Activated T-helper 1 cell treated with anti-CD3 and anti-CD28 coated beads, Interleukin-2, amount 50 U/mL, for 16 hours (primary cell): ENCODE measurements around the gene KSR1.

Experiments
- DNase-seq, 2 donors: peaks; one replicate each; pipeline ENCODE4 v3.0.0-alpha.2; 2020; ENCODE audit warnings: low read depth in 1 of 2, low spot score in 1 of 2

Gene KSR1

DNA sequence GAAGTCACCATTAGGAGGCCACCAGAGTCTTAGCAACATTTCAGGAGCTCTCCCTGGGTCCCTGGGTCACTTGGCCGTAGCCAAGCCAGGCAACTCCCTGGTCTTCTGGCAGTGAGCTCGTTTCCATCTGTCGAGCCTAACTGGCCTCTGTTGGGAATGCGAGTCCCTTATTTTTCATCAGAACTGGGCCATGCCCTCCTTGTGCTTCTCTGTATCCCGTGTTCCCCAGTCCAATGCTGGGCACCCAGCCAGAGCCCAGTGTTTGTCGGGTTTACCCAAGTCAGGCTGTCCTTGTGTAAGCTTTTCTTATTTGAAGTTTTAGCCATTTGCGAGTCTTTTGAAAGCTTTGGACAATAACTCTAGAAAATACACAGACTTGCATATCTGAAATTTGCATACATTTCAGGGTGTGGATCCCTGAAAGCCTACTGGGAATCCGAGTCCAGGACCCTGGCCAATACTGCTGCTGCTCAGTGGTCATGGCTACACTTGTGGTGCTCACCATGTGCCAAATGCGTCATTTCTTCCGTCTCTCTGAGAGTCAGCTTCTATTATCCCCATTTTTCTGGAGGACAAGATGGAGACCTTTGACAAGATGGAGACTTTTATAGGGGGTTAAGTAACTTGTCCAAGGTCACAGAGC is 93.1 kb downstream of the KSR1 start:
- no peak for DNase-seq

DNA sequence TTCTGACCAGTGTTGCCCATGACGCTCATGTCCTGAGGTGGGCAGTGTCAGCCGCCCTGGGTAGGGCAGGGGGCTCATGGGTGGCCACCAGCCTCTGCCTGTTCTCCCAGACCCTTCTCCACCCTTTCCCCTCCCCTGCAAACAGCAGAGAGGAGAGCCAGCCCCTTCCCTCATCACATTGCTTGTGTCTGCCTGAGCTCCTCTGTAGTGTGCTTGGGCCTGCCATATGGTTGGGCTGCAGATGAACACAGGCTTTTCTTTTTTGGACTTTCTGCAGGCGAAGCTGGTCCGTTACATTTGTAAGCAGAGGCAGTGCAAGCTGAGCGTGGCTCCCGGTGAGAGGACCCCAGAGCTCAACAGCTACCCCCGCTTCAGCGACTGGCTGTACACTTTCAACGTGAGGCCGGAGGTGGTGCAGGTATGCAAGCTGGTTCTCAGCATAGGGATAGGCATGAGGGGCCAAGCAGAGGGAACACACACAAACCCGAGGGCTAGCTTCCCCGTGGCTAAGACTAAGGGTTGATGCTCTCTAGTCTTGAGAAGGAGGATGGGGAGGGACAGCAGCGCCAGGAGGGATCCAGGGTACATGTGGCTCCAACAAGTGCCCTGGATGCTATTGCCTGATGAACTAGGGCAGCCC is 94.2 kb downstream of the KSR1 start:
- no peak for DNase-seq

DNA sequence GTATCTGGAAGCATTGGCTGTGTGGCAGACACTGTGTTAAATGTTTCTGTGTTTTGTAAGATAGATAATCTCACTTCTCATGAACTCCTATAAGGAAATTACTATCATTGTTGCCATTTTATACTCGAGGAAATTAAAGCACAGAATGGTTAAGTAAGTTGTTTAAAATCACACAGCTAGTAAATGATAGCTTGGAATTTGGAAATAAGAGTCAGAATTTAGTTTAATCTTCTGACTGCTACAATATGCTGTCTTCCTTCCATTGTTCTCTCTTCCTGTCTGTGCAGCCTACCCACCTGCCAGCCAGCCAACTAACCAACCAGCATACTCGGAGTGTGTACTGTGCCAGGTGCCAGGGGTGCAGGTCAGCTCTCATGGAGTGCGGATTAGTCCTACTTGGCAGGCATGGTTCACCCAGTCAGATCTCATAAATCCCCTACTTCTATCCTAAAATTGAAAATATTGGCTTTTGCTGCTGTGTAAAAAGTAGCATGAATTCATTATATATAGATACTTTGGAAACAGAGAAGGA is 94.8 kb downstream of the KSR1 start:
- no peak for DNase-seq

DNA sequence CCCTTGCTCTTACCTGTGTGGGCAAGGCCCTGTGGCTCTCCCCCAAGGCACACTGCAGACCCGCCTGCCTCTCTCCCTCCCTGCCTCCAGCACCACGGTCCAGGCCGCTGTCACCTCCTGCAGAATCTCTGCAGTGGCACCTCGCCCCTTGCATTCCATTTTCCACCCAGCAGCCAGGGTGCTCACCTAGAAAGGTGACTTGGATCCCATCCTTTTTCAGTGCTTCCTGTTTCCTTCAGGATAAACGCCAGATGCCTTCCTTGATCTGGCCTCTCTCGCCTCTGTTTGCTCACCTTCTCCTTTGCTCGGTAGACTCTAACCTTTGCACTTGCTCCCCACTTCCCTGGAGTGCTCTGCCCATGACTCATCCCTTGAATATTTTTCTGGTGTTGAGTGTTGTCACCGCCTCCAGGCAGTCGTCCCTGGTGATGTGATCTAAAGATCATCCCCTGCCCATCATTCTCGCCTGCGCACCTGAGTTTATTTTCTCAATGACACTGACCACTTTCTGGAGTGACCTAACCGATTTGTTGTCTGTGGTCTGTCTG is 95.5 kb downstream of the KSR1 start:
- DNase-seq: no peak

DNA sequence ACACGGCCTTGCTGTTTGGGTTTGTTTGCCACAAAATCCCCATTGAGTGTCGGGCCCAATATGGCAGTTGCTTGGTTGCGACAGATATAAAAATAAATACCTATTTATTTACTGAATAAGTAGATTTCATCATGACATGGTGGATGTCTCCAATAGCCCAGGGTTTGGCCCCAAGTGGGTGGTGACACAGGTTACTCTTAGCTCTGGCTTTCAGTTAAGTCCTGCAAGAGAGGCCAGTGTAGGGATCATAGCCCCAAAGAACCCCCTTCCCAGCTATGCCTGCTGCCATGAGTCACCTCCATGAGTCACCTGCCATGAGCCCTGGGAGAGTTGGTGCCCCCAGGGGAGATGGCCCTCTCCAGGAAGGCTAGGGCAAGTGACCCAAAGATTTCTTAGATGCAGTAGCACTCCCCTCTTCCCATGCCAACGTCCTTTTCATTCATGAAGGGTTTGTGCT is 96.1 kb downstream of the KSR1 start:
- no peak for DNase-seq

DNA sequence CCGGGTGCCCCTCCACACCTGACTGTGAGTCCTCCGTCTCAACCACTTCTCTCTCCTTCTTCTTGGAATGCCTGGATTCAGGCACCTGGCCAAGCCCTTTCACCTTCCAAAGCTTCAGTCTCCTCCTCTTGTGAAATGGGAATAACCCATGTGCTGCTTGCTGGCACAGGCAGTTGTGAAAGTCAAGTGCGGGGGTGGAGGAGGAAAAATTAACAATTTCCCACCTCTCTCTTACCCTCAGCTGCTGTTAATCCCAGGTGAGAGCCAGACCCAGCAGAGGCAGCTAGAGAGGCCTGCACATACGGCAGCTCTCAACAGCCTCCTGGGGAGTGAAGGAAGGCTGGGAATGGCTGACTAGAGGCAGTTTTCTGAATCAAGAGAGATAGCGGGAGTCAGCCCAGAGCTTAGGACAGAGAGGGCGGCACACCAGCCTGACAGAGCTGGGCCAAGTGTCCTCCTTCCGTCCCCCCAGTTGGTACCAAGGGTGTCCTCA is 96.8 kb downstream of the KSR1 start:
- no peak for DNase-seq

DNA sequence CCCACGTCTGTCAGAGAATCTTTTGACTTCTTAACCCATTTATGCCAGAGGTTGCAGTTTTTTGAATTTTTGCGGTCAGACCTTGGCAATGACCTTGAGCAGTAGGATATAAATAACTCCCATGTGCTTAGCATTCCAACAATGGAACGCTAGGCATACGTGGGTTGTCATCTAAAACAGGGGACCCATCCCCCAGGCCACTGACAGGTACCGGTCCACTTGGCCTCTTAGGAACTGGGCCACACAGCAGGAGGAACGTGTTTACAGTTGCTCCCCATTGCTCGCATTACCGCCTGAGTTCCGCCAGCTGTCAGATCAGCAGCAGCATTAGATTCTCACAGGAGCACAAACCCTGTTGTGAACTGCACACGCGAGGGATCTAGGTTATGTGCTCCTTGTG is 97.9 kb downstream of the KSR1 start:
- DNase-seq: no peak

DNA sequence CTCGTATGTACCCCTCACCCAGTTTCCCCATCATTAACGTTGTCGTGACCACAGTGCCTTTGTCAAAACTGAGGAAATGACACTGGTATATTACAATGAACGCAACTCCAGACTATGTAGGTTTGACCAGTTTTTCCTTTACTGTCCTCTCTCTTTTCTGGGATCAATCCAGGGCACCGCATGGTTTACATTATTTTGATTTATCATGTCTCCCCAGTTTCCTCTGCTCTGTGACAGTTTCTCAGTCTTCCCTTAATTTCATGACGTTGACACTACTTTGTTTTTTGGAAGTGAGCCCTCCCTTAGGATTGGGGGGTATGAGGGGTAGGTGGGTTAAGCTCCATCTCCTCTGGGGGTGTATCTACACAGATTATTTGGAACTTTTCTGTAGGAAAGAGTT is 98.7 kb downstream of the KSR1 start:
- DNase-seq: no peak

DNA sequence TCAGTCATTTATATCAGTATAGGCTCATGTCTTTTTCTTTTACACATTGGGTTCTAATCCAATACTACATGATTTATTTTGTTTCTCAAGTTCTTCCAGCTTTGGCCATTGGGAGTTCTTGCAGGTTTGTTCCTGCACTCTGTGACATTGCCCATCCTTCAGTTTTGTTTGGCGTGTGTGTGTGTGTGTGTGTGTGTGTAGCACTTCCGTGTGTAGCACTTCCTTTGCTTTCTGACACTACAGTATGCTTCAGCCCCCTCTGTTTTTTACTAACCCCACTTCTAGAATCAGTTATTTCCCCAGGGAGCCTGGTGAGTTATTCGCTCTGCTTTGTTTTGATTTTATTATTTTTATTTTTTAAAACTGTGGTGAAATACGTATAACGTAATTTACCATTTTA is 99.1 kb downstream of the KSR1 start:
- no peak for DNase-seq

DNA sequence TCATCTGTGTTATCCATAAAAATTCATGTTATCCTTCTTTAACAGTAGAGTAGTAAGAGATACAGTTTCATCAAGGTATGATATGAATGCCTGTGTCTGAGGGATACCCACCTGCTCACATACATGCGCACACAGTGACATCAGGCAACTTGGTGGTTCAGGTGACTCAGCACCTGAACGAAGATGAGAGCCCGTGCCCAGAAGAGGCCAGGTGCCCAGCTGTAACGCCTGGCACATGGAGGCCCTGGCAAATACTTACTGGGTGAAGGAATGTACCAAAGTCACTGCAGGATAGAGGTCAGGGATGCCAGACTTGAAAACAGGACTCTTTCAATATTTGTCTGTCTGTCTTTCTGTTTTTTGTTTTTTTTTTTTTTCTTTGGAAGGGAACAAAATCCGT is 102.1 kb downstream of the KSR1 start:
- DNase-seq: no peak

DNA sequence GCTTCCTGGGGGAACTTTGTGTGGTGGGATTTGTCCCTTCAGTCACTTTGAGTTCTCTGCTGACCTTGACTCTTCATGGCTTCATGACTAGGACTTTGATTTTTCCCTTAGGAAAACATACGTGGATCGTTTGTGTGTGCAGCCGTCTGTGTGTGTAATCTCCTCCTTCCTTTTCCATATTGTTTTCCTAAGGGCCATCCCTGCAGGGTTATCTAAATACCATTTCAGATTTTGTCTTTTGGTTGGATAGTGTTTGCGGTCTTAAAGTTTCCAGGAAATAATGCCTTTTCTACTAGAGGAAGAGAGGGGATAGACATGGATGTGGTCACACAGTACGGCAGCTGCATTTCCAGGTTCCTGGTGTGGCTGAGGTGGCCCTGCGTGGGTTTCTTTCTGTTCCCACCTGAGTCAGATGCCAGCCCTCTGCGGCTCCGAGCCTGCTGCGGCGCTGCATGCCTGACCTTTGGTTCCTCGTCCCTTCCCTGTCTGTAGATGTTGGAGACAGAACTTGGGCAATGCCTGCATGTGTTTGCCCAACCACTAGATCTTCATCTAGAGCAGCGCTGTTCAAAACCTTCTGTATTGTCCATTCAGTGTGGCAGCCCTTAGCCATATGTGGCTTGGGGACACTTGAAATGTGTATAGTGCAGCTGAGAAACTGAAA is 102.7 kb downstream of the KSR1 start:
- no peak for DNase-seq

DNA sequence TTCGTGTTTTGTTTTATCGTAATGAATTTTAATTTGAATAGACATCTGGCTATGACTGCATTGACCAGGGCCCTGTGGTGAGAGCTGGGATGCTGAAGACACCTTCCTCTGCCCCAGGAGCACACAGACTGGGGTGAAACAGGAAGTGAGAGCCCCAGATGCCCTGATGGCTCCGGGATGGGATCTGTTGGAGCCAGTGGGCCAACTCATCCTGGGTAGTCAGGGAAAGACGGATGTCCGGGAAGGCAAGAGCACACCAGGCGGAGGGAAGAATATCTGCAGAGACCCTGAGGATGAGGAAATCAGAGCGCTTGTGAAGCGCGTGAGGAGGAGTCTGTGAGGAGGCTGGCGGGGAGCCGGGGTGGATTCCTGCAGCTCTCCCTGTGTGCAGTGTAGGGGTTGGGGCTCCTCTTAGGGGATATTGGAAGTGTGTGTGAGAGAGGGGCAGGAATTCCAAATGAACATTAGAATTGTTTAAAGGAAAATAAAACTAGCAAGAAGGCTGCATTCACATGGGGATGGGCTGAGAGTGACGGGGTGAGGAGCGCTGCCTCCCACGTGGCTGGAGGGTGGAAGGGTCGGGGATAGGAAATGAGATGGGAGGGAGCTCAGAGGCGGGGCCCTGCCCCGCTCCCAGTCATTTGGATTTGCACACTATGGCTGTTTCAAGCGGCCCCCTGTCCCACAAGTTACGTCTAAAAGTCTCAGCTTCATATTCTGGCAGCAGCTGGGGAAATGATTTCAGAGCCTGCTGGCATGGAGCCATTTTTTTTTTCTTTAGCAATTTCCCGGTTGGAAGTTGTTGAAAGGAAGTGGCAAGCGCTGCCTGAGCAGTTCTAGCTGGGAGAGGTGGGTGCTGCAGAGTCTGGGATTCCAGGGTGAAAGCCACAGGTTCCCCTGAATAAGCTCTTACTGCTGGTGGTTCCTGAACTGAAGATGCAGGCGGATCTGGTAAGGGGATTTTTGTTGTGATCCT is 103.5 kb downstream of the KSR1 start:
- DNase-seq: no peak

DNA sequence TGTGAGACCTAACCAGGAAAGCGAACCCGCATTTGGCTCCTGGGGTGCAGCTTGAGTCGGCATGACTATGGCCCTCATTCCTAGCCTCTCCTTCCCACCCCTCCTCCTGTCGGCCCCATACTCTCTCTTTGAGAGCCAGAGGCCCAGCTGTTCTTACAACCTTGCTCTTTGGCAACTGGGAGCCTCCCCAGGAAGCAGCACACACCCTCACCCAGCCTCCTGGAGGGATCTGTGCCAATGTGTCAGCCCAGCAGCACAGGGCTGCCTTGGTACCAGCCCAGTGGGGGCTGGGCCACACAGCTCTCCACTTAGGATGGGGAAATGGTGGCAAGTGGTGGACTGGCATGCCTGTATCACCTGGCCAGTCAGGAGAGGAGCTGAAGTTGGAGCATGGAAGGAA is 104.4 kb downstream of the KSR1 start:
- no peak for DNase-seq

DNA sequence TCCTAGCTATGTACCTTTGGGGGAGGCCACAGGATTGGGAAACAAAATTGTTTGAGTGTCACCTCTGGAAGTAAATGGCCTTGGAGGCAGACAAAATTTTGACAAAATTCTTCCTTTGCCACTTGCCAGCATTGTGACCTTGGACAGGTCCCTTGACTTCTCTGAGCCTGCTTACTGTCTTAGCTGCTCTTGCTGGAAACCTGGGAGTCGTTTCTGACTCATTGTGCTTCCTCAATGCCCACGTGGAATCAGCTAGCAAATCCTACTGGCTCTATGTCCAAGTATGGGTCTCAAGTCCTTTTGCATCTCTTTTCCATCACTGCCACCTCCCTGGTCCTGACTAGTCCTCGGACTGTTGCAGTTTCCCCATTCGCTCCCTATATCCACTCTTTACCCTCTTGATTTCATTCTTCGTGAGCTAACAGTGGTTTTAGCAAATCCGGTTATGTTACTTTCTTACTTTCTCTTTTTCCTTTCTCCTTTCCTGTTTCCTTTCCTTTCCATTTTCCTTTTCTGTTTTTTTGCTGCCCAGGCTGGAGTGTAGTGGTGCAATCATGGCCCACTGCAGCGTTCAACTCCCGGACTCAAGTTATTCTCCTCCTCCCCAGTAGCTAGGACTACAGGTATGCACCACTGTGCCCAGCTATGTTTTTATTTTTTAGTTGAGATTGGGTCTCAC is 106.7 kb downstream of the KSR1 start:
- DNase-seq: no peak

DNA sequence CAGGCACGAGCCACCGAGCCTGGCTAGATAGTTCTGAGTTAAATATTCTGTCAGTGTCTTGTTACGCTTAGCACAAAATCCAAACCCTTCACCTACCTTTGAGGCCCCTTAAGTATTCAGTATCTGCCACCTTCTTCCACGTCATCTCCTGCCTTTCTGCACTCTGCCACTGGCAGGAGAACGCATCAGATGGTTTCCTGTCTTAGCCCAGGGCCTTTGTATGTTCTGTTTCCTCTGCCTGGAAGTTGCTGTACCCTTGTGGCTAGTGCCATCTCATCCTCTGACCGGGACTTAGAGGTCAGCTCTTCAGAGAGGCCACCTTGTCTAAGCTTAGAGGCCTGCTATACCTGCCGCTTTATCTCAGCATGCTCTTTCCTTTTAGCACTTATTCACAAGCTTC is 107.3 kb downstream of the KSR1 start:
- DNase-seq: no peak

DNA sequence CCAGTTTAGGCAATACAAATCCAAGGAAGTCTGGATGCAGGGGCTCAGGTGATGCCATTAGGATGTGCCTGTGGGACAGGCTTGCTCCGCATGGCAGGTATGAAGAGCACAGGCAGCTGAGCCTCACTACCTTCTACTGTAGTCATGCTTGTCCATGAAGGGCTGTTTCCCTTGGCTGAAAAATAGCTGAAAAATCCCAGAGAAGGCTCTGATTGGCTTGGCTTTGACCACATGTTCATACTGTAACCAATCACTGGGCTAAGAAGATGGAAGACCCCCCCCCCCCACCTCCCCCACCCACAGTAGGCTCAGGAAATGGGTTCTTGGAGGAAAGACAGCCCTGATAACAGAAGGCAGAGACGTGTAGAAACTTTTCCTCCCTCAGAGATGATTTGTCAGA is 108.2 kb downstream of the KSR1 start:
- DNase-seq: no peak

DNA sequence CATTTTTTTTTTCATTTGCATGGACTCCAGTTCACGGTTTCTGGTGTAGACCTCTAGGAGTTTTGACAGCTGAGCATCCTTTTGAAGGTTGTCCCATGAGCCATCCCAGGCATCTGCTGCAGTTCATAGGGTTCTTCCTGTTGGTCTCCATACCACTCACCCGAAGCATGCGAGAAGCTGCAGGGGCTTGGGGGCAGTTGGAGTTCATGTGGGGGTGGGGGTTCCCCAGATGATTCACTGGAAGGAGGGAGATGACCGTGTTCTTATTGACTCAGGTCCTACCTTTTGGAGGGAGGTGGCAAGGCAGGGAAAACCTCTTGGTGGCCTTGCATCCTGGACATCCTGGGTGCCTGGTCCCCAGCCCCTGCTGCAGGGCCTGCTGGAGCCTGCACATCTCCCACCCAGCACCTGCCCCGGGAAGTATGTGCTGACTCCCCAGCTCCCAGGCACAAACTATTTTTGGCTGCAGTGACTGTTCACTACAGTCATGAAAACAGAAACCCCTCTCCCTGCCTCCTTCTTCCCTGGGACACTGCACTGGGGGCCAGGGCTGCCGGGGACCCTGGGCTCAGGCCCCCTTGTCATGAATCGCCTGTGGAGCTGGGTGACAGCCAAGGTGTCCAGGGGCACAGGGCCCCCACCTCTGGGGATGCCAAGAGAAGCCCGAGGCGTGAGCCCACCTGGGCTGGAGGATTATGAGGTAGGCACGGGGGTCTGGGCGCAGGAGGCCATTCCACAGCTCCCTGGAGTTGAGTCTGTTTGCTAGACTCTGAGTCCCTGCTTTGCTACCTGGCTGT is 109.8 kb downstream of the KSR1 start:
- no peak for DNase-seq

DNA sequence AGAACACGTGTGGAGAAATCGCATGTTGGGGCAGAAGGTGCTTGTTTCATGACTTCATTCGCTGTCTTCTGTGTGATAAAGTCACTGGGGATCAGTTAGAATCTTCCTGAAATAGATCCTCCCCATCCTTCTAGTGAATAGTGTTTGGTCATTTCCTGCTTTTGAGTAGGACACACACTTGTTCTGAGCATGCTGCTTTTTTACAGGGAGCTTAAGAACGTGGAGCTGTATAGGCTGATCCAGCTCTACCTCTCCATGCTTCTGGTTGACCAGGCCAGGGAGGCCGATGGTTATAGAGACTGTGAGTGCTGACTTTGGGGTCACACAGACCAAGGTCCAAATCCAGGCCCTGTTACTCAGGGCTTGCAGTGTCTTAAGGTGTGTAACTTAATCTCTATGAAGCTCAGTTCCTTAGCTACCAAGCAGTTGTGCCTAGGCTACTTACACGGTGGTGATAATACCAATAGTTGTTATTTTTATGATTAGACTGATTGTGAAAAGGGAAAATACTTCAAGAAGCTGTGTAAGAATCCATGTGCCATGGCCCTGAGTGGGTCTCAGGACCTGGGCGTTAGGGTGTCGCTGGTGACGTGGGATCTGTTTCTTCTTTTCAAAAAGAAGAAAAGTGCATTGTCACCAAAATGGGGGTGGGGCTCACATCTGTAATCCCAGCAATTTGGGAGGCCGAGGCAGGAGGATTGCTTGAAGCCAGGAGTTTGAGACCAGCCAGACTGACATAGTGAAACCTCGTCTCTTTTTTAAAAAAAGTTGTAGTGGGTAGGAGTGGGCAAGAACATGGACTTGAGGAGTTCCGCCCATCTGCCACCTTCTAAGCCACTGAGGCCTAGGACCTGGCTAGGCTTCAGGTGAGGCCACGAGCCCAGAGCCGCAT is 110.7 kb downstream of the KSR1 start:
- DNase-seq: no peak

DNA sequence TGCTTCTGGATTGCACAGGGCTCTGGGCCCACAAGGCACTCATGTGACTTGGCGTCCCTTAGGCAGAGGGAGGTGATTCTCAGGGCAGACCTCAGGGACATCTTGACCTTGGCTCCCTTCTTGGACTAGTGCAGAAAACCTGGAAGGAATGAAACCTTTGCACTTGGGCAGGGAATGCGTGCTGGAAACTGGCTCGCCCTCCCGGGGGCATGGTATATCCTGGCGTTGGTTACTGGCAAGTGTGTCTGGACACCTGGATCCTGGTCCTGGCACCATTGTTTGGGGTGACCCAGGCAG is 111.3 kb downstream of the KSR1 start:
- DNase-seq: no peak
